ENCODE measurements around the gene CACNG3. TPM values are rescaled to one million over a fixed set of nuclear protein-coding genes. Genes with fewer than 3 reads are reported as not detected.
"Not testable (repeated sequence)": the region's sequence is repeated elsewhere in the genome, so short reads cannot be mapped to it uniquely, and the experiment has no call there.

CACNG3 gene
- total RNA-seq, 1 donor from 2014 or later = not detected

DNA sequence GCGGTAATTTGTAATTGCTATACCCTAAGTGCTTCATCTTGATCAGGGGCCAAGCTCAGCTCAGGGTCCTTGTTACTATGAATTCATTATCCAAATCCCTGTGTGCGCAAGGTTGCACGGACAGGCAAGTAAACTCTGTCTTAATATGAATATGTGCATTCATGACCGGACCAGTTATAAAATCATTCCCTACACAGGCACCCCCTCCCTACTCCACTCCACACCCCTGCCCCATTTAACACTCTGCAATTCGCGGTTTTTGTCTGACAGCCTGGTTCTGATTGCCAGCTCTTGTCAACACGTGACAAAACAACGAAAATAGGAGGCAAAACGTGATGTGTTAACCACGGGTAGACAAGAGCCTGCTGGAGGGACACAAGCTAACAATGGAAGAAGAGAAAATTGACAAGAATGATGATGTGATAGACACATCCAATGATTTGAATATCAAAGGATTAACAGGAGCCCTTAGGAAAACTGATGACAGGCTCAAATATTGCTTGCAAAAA, 76.5 kb downstream of the CACNG3 start:
- no peak overlapping the region for H3K4me3 ChIP-seq
- TF ChIP-seq, protein P1, sequence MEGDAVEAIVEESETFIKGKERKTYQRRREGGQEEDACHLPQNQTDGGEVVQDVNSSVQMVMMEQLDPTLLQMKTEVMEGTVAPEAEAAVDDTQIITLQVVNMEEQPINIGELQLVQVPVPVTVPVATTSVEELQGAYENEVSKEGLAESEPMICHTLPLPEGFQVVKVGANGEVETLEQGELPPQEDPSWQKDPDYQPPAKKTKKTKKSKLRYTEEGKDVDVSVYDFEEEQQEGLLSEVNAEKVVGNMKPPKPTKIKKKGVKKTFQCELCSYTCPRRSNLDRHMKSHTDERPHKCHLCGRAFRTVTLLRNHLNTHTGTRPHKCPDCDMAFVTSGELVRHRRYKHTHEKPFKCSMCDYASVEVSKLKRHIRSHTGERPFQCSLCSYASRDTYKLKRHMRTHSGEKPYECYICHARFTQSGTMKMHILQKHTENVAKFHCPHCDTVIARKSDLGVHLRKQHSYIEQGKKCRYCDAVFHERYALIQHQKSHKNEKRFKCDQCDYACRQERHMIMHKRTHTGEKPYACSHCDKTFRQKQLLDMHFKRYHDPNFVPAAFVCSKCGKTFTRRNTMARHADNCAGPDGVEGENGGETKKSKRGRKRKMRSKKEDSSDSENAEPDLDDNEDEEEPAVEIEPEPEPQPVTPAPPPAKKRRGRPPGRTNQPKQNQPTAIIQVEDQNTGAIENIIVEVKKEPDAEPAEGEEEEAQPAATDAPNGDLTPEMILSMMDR (IDR thresholded peaks at IDR 0.05) = no peak
- ATAC-seq = no peak
- no peaks in the 10 kb centered on the region for H3K4me1 ChIP-seq
- H3K27ac ChIP-seq = no peak overlapping the region
- H3K36me3 ChIP-seq = no peaks in the 10 kb centered on the region
- no peaks in the 10 kb centered on the region for H3K9me3 ChIP-seq
- H3K27me3 ChIP-seq = no peaks in the 10 kb centered on the region
- intact Hi-C loops (cut with DNase I) = no loop called here
- no peak for DNase-seq

DNA sequence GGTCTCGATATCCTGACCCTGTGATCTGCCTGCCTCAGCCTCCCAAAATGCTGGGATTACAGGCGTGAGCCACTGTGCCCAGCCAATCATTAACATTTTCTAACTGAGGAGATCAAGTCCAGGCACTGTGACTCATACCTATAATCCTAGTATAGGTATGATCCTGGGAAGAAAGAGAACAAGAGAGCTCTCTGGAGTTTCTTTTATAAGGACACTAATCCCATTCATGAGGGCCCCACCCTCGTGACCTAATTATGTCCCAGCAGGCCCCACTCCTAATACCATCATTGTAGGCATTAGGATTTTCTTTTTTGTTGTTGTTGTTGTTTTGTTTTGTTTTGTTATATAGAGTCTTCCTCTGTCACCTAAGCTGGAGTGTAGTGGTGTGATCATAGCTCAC, 80.4 kb downstream of the CACNG3 start:
- intact Hi-C loops (cut with DNase I) = no loop called here
- Histone ChIP-seq H3K4me1 (no peaks in the 10 kb centered on the region), H3K36me3 (no peaks in the 10 kb centered on the region), H3K4me3 (no peak overlapping the region), H3K9me3 (no peaks in the 10 kb centered on the region), H3K27me3 (peaks cover 7% of the 10 kb centered on the region), H3K27ac (no peak overlapping the region)
- ATAC-seq (no peak), DNase-seq (no peak)
- TF ChIP-seq, protein P1 (IDR thresholded peaks at IDR 0.05) = no peak

DNA sequence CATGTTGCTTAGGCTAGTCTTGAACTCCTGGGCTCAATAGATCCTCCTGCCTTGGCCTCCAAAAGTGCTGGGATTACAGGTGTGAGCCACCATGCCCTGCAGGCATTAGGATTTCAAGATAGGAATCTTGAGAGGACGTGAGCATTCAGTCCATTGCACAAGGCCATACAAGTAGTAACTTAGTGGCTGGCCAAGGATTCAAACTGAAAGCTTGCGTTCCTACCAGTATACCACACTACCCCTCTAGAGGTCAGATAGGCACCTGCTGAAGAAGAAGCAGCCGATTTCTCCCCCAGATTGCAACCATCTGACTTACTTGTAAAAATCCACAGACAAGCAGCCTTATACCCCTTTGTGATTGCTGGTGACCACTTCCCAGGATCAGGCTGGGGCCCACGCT, 80.9 kb downstream of the CACNG3 start:
- DNase-seq (no peak), ATAC-seq (no peak)
- Histone ChIP-seq H3K27ac (no peak overlapping the region), H3K27me3 (peaks cover 7% of the 10 kb centered on the region), H3K4me1 (no peaks in the 10 kb centered on the region), H3K36me3 (no peaks in the 10 kb centered on the region), H3K4me3 (no peak overlapping the region), H3K9me3 (no peaks in the 10 kb centered on the region)
- TF ChIP-seq, protein P1 (IDR thresholded peaks at IDR 0.05) = no peak
- intact Hi-C loops (cut with DNase I) = no loop called here

DNA sequence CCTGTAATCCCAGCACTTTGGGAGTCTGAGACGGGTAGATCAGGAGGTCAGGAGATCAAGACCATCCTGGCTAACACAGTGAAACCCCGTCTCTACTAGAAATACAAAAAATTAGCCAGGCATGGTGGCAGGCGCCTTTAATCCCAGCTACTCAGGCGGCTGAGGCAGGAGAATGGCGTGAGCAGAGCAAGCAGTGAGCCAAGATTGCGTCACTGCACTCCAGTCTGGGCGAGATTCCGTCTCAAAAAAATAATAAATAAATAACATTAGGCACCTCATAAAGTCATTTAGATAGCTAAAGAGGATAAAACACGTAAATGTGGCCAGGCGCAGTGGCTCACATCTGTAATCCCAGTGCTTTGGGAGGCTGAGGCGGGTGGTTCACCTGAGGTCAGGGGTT, 87.7 kb downstream of the CACNG3 start:
- H3K9me3 ChIP-seq; intact Hi-C loops (cut with DNase I); H3K36me3 ChIP-seq; H3K4me1 ChIP-seq; ATAC-seq; H3K27ac ChIP-seq; H3K27me3 ChIP-seq; DNase-seq; H3K4me3 ChIP-seq: not testable (repeated sequence)

DNA sequence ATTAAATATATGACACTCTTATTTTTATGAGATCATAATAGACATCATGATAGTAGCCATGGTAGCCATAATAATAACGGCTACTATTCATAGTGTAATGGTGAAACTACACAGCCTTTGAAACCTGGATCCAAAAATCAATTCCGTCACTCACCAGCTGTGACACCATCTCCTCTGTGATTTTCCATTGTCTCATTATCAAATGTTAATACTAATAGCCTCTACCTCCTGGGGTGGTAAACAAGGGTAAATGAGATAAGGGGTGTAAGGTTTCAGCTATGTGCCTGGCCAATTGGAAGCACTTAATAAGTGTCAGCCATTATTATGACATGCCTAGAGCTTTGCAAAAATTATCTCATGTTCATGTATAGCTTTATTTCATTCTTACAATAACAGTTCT, 88.6 kb downstream of the CACNG3 start:
- ATAC-seq (no peak), DNase-seq (no peak)
- Histone ChIP-seq H3K36me3 (no peaks in the 10 kb centered on the region), H3K4me3 (no peak overlapping the region), H3K27me3 (no peaks in the 10 kb centered on the region), H3K4me1 (no peaks in the 10 kb centered on the region), H3K9me3 (no peaks in the 10 kb centered on the region), H3K27ac (no peak overlapping the region)
- intact Hi-C loops (cut with DNase I) = no loop called here
- TF ChIP-seq, protein P1 (IDR thresholded peaks at IDR 0.05) = no peak

DNA sequence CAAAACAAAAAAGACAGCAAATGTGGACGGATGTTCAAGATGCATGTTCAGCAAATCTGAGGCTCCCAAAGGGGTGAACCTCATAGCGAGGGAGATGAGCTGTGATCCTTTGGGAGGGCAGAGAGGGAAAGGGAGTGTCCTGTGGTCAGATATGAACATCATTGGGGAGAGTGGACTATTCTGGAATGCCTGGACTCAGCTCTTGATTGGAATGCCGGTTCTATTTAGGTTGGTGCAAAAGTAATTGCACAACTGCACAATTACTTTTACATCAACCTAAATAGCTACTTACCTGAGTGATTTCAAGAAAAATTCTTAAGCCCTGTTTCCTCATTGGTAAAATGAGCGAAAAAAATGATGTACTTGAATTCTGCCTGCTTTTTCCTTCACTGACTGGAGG, 89.6 kb downstream of the CACNG3 start:
- H3K4me1 ChIP-seq = no peaks in the 10 kb centered on the region
- no peaks in the 10 kb centered on the region for H3K36me3 ChIP-seq
- TF ChIP-seq, protein P1 (IDR thresholded peaks at IDR 0.05) = no peak
- intact Hi-C loops (cut with DNase I) = no loop called here
- no peaks in the 10 kb centered on the region for H3K27me3 ChIP-seq
- no peak for ATAC-seq
- no peaks in the 10 kb centered on the region for H3K9me3 ChIP-seq
- no peak overlapping the region for H3K4me3 ChIP-seq
- H3K27ac ChIP-seq = no peak overlapping the region
- no peak for DNase-seq
